HUDEP-2 (cell line): ENCODE results near the gene NF2.
A peak's percentile ranks its signal among the peaks of the same experiment; 100 is the strongest.

Experiments used
- DNase-seq, 76 experiments: peaks; one replicate each; lab custom pipeline; 2025; ENCODE audit not compliant: unreplicated experiment in 76 of 76; lab: John Stamatoyannopoulos, UW

NF2 gene

DNA sequence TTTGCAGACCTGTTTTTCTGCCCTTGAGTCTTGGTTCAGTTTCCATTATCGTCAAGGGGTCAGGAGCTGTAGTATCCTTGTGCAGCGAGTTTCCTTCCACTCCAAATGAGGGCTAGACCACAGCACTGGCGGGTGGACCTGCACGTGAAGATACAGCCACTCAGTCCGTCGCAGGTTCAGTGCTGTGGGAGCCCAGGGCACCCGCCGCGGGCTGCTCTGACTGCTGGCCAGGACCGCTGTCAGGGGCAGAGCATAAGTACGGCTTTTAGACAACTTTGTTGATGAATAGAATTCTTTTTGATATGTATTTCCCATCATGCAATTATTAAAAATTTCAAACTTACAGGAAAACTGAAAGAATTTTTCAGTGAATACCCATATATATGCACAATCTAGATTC lies 56.6 kb downstream of the NF2 start:
- DNase-seq, result no peak

DNA sequence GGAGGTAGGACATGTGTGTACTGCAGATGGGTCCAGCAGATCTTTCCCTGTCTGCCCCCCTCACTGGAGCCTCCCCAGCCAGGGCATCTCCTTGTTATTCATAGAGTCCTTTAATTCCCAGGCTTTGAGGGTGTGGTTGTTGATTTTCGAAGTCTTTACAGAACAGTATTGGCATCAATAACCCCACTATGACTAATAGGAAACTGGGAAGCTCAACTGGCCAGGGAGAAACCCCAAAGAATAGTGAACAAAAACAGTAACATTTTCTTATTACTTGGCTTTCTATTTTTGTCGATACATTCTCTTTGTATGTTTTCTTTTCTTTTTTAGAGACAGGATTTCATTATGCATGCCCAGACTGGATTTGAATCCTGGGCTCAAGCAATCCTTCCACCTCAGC lies 57.9 kb downstream of the NF2 start:
- no peak for DNase-seq

DNA sequence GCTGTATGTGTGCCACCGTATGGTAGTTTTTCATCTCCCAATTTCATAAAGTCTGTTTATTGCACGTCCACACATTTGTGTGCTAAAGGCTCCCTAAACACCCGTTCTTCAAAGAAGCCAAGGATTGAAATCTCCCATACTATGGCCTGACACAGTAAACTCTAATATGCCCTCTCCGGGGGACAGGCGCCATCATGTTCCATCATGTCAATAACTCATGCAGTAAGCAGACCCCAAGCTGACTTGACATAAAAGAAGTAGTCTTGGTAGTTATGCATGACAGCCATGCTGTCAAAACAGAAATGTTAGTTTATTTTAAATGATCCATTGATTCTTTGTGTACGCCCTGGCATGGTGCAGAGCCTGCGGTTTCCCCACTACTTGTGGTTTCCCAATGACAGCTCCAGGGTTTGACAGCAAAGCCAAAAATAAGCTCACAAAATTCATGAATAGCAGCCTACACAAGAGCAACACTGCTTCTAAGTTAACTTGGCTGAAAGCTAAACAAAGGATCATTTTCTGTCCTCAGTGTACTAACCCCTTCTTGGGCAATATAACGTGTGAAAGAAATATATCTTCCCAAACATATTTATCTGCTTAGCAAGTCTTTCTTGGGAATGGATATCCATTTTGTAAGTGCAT lies 59.9 kb downstream of the NF2 start:
- DNase-seq, result no peak

DNA sequence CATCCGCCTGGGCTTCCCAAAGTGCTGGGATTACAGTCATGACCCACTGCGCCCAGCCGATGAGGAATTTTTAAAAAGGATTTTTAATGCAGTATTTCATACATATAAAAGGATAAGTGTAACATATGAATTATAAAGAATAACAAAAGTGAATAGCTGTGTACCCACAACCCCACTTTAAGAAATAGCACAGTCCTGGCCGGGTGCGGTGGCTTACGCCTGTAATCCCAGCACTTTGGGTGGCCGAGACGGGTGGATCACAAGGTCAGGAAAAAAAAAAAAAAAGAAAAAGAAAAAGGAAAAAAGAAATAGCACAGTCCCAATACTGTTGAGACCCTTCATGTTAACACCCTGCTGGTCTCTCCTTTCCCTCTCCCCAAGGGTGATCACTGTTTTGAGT lies 62.1 kb downstream of the NF2 start:
- no peak for DNase-seq

DNA sequence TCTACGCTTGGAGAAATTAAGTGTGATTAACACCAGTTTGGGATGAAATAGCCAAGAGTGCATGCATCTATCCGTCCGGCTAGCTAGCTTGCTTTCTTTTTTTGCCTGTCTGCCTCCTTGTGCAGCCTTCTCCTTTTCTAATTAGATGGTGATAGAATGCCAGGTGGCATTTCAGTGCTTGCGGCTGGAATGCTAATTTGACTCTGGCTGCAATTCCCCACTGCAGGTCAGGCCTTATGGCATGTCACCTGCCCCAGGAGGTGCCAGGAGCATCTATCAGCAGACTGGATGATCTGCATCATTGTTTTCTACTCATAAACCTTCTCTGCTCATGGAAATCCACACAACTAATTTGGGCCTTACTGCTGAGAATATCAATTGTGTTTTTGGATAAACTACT lies 65.2 kb downstream of the NF2 start:
- DNase-seq, result no peak

DNA sequence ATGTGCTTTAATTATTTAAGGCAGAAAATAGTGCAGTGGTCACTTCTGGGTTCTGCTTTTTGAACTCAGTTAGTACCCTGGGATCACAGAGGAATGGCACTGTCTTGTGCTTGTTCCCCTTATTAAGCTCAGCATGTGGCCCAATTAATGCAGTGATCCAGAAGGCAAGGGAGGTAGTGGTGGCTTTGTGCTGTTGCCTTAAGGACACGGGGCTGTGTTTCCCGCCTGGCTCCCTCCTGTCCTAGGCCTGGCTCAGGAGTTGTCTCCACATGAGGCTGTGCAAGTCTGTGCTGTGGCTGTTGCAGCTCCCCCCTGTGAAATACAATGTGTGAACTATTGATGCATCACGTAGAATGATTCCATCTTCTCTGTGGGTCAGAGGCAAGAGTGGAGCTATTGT lies 67.2 kb downstream of the NF2 start:
- no peak for DNase-seq

DNA sequence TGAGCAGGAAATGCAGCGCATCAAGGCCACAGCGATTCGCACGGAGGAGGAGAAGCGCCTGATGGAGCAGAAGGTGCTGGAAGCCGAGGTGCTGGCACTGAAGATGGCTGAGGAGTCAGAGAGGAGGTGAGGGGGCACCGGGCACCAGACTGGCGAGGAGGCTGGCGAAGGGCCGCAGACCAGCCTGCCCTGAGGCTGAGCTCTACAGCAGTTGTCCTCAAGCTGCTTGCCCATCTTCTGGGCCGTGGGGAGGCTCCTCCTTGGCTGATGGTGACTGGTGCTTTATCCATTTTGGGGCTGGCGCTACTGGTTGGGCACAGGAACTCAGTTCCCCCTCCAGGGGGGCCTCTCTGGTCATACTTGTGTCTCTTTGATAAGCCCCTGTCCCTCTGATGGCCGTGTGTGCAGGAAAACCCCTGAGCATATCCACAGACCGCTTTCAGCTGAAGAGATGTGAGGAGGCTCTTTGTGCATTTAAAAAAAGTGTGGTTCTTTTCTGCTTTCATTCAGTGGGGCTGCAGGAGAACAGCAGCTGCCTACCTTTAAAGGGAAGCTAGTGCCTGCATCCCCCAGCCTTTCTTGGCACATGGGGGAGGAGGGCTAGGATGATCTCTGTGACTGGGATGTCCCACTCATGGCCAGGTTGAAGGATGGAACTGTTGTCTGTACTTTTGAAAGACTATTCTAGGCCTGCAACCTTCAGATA lies 70.1 kb downstream of the NF2 start:
- no peak for DNase-seq

DNA sequence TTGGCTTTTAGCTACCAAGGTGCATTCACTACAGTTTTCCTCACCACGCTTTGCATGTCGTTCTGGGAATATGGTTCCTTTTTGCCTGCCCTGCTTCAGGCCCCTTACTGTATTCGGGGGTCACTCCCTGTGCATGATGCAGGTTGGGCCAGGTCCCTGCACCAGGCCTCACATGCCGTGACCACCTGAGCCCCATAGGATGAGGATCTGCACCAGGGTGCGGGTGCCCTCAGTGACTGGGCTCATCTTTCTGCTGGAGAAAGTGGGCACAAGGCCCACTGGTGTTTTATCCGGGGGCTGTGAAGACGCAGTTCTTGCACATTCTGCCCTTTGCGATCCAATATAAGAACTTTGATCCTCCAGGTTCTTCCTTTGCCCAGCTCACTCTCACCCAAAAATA lies 70.7 kb downstream of the NF2 start:
- DNase-seq, result no peak

DNA sequence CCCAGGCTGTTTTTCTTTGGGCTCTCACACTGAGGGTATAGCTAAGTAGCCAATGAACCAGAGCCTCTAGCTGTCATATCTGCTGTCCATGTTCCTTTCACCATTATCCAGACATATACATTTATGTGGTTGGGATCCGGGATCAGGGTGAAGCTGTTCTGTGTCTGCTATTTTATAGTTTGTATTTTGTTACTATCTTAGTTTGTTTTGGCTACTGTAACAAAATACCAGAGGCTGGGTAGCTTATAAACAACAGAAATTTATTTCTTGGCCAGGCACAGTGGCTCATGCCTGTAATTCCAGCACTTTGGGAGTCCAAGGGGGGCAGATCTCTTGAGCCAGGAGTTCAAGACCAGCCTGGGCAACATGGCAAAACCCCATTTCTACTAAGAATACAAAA lies 75.9 kb downstream of the NF2 start:
- no peak for DNase-seq

DNA sequence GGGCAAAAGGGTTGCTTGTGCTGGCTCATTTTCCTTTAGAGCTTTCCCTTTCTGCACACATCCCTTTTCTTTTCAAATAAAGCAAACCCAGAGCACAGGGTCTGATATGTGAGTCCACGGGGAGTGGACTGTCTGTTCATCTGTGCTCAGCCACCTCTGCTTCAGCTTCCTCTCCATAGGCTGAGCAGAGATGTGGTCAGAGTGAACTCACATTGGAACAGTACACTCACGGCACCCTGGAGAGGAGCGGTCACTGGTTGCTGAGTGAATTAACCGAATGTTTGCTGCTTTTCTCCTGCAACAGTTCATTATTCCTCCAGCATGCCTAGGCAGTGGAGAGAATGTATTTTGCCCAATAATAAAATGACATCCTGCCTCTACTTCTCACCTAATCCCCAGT lies 80.1 kb downstream of the NF2 start:
- no peak for DNase-seq

DNA sequence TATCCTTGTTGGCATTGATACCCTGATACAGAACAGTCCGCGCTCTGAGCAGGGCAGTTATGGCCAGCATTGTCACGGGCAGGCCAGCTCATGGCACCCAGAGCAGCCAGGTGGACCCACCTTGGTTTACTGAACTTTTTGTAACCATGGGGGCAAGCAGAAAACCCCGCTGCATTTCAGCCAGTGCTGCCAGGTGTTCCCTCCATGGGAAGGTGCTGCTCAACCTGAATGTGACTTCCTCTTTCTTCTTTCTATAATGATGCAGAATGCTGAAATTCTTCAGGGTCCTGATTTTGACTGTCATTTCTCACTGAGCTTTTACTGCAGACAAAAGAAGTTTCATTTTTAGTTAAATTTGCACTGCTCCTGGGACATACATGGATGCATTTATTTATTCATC lies 80.8 kb downstream of the NF2 start:
- no peak for DNase-seq

DNA sequence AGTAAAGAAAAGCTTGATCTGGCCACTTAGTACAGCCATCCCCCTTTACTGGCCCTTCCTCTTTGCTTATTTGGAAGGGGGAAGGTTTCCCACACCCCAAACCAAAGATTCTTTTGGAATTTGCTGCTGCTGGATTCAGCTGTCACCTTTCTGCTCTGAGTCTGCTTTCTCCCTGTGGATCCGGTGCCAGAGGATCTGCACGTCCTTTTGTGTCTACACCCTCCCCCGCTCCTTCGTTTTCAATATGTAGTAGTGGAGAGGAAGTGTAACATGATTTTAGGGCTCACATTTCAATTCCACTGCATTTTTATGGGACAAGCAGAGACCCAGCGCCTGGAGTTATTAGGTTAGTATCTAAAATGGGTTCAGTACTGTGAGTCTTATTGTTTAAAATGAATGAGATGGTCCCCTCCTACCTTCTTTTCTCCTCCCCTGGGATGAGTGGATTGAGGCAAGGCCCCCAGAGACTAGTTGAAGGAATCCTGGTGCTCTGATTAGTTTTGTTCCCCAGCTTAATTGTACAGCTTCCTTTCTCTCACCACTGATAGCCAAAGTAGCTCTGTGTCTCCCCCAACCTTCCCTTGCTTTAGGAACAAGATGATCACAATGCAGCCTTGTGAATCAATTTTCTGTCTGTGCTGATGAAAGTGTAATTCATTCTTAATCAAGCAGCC lies 85.9 kb downstream of the NF2 start:
- no peak for DNase-seq

DNA sequence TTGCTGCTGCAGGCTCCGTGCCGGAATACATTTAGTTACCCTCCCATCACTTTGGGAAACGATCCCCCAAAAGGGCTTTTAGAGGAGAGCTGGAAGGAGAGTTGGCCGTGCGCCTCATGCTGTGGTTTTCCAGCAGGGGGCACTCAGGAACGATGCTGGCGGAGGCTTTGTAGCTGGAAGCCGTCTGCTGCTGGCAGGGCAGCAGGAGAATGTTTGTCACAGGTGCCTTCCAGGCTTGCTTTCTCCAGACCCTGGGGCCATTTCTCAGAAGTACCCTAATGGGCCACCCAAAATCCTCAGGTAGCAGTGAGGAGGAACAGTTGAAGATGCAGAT lies 86.4 kb downstream of the NF2 start:
- DNase-seq, result peak in 57 of 76 experiments; percentile 3 to 68 (median 41)

DNA sequence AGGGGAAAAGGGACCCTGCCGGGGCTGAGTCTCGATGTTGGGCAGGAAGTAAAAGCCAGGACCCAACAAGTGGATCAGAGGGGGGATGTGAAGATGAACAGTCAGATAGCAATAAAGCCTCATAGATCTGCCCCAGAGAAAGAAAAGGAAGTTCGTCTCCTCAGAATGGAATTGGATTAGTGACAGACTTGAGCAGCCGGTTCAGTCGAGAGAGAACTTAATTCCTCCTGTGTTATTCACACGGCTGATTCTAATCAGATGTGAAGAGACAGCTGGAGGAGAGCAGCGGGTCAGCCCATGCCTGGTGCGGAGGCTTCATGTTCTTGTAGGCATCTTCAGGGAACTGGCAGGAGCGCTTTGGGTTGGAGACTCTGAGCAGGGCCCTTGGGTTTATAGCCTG lies 87.0 kb downstream of the NF2 start:
- DNase-seq, result no peak

DNA sequence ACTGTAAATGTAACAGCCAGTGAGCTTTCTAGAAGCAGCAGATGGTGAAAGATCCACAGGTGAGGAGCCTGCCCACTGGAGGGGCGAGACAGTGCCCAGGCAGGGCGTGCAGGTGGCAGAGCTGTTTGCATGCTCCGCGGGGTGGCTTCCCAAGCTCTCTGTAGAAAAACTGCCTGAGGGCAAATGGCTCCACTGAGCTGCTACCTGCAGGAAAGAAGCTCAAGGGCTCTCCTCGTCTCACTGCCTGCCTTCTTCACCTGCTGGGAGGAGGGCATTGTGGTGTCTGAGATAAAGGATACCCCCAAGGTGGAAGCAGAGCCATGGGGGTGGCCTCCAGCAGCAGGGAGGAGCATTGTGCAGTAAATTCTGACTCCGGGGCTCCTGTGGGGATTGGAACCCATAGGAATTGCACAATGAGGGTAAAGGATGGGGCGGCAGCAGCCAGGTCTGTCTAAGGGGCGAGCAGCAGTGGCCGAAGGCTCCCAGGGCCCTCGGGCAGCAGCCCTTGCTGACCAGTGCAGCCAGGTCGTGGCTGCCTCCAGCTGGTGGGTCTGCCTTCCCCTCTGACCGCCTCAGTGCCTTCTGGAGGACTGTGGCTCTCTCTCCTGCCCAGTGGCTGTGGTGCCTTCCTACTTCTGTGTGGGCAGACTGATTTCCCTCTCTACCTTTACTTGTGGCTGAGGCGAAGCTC lies 88.3 kb downstream of the NF2 start:
- DNase-seq, result peak in 1 of 76 experiments; percentile 9

DNA sequence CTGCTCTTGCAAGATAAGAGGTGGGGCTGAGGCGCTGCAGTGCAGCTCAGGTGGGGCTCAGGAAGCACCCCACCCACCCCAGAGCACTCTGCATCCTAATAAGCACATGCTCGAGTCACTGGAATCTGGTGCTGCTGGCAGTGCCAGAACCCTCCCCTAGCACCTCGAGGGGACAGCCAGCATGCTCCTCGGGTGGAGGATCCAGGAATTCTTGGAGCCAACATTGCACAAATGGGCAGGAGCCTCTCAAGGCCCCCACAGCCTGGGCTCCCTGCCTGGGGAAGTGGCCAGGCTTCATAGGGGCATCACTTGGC lies 88.9 kb downstream of the NF2 start:
- DNase-seq, result peak in 20 of 76 experiments; percentile 7 to 54 (median 23)

DNA sequence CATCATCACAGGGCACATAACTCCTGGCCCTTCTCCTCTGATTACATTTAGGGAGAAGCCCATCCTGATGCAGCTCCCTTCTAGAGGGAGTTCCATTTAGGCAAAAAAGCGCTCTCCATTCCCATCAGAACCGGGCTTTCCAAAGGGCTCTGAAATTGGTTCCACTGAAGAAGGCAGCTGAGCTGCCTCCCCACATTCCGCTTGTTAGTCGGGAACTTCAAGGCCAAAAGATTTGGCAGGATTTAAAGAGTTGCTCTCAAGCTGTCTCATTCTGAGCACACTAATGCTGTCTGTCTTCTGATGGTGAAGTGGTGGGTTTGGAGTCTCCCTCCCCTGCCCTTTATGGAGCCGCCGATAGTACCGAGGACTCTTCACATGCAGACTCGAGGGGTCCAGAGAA lies 89.7 kb downstream of the NF2 start:
- DNase-seq, result no peak

DNA sequence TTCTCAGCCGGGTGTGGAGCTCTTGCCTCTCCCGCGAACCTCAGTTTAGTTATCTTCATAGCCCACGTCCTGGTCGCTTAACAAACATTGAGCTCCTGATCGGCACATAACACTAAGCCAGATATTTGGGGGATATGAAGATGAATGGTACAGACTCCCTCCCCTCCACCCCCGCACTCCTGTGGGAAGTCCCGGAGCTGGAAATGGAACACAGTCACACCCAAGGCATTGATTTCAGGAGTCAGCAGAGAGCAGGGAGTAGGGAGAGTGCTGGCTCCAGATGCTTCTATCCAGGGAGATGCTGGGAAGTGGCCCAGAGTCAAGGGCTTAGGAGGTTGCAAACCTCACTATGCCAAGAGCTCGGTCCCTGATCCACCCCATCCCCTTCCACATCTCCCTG lies 90.2 kb downstream of the NF2 start:
- no peak for DNase-seq

DNA sequence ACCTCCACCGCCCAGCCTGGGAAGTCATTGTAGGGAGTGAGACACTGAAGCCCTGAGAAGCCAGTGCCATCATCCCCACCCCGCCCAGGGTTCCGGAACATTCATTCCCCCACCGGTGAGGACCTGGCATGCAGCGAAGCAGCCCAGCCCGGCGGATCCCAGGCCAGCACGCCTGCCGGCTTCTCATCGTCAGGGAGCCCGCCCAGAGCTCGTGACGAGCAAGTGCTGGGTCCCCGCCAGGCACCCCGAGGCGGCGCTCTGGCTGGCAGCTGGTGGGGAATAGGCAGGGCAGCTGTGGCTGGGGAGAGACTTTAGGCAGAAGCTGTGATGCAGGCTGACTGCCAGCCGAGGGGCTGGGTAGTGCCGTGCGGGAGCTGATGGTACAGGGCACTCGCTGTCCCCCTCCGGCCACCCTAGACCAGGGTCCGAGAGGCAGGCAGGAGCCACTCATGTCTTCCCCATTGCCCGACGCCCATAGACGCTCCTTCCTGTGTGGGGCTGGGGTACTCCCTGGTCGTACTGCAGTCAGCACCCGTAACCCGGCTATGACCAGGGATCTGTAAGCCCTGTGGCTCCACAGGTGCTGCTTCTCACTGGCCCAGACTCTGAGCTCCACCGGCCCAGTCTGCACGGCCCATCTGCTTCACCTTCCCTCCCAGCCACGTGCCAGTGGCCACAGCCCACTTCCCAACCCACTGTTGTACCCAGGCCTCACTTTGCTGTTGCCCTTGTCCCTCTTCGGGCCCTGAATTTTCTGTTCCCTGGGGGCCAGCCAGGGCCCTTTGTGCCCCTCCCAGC lies 91.9 kb downstream of the NF2 start:
- peak in 2 of 76 experiments; percentile 14 to 30 for DNase-seq

DNA sequence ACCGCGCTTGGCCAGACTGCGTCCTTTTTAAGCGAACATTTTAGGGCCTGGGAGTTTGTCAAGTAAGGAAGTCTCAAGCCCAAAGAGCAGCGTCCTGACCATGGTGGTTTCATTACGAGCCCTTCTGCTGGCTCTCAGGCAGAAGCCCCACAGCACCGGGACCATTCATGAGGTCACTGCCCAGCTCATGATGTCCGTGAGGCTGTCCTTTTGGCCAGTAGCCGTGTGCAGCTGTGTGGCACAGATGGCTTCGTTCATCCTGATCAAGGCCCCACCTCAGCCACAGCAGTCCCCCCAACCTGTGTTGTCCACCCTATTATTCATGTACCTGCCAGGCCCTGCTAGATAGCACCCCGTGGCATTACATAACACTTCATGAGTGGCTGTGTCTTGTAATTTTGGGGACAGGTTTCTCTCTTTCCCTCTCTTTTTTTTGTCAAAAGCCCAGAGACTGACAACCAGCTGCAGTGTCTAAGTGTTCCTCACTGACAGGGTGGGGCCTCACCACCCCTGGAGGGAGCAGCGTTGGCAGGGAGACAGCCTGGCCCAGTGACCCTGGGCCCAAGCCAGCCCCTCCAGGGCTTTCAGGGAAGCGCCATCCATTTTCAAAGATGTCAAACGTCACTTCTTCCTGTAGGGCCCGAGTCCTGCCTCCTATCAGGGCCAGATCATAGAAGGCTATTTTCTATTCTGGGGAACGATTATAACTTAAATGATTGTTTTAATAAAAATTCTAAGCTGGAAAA lies 94.6 kb downstream of the NF2 start:
- DNase-seq, result peak in 34 of 76 experiments; percentile 7 to 55 (median 28)
